ENCODE measurements around the gene RCBTB1. TPM values are rescaled to one million over a fixed set of nuclear protein-coding genes. Genes with fewer than 3 reads are reported as not detected.

RCBTB1 gene
- polyA plus RNA-seq, 1 donor (not counting 4 experiments of a cell fraction or from before 2014, with no cell fraction given), result 26.9 TPM

DNA sequence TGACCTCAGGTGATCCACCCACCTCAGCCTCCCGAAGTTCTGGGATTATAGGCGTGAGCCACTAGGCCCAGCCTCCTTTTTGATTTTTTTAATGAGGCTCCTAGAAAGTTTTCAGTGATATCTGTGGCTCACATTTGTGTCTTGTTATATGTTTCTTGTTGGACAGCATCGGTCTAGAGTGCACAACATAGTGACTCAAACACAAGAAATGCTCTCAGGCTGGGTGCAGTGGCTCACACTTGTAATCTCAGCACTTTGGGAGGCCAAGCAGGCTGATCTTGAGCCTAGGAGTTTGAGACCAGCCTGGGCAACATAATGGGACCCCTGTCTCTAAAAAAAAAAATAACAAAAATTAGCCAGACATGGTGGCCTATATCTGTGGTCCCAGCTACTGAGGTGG, 81.4 kb downstream of the RCBTB1 start:
- Histone ChIP-seq H3K27me3 (ENCODE audit: control insufficient read depth, extremely low read depth, insufficient read depth, low read length) (no peaks in the 10 kb centered on the region), H2AFZ (ENCODE audit: control insufficient read depth, low read length) (no peak overlapping the region), H3K36me3 (ENCODE audit: control insufficient read depth in 2 of 2, extremely low read depth in 1 of 2, insufficient read depth in 2 of 2, low read length in 2 of 2) (no peaks in the 10 kb centered on the region), H4K20me1 (ENCODE audit: control insufficient read depth, extremely low read depth, insufficient read depth, low read length) (no peaks in the 10 kb centered on the region), H3K9me3 (ENCODE audit: control insufficient read depth, low read depth, low read length) (no peaks in the 10 kb centered on the region), H3K79me2 (ENCODE audit: control insufficient read depth, insufficient read depth, low read length) (no peaks in the 10 kb centered on the region), H3K4me1 (ENCODE audit: control insufficient read depth, extremely low read depth, insufficient read depth, low read length) (no peaks in the 10 kb centered on the region), H3K4me3 (ENCODE audit: control insufficient read depth in 2 of 3, extremely low read depth in 1 of 3, insufficient read depth in 2 of 3, low read depth in 1 of 3, low read length in 3 of 3) (no peak overlapping the region), H3K9ac (ENCODE audit: control insufficient read depth, extremely low read depth, insufficient read depth, low read length) (no peak overlapping the region), H3K4me2 (ENCODE audit: control insufficient read depth, extremely low read depth, insufficient read depth, low read depth, low read length) (no peak overlapping the region), H3K9me1 (ENCODE audit: control insufficient read depth, extremely low read depth, insufficient read depth, low read length) (no peaks in the 10 kb centered on the region), H3K27ac (ENCODE audit: control insufficient read depth, insufficient read depth, low read length) (no peak overlapping the region)
- FAIRE-seq, result no peak
- dilution Hi-C loops (cut with MboI; ENCODE audit: extremely low pct_ligation_motif_present, low sequenced_read_pairs), result no loop called here
- DNase-seq (ENCODE audit: low read depth, low spot score), result no peak
- TF ChIP-seq, protein P1, sequence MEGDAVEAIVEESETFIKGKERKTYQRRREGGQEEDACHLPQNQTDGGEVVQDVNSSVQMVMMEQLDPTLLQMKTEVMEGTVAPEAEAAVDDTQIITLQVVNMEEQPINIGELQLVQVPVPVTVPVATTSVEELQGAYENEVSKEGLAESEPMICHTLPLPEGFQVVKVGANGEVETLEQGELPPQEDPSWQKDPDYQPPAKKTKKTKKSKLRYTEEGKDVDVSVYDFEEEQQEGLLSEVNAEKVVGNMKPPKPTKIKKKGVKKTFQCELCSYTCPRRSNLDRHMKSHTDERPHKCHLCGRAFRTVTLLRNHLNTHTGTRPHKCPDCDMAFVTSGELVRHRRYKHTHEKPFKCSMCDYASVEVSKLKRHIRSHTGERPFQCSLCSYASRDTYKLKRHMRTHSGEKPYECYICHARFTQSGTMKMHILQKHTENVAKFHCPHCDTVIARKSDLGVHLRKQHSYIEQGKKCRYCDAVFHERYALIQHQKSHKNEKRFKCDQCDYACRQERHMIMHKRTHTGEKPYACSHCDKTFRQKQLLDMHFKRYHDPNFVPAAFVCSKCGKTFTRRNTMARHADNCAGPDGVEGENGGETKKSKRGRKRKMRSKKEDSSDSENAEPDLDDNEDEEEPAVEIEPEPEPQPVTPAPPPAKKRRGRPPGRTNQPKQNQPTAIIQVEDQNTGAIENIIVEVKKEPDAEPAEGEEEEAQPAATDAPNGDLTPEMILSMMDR (optimal IDR thresholded peaks at IDR 0.05 in 1 of 3, IDR thresholded peaks at IDR 0.05 in 1 of 3, conservative IDR thresholded peaks at IDR 0.05 in 1 of 3; ENCODE audit: extremely low read depth in 1 of 3, insufficient read depth in 2 of 3, low read length in 3 of 3), result no peak
- TF ChIP-seq EZH2 (IDR thresholded peaks at IDR 0.05; ENCODE audit: low read length), result no peak

DNA sequence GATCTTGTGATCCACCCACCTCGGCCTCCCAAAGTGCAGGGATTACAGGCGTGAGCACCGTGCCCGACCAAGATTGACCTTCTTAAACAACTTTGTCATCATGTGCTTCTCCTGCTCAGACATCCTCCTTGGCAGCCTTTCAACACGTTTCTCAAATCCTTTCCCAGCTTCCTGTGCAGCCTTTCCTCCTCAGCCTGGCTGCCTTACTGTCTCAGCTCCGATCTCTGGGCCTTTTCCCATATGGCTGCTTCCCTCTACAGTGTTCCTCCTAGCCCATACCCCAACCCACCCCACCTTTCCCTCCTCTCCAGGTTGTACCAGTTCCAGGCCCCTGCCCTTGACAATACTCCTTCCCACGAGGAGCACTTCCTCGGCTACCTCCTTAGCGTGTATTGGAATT, 82.4 kb downstream of the RCBTB1 start:
- no peak for FAIRE-seq
- no peaks in the 10 kb centered on the region for H3K4me1 ChIP-seq (ENCODE audit: control insufficient read depth, extremely low read depth, insufficient read depth, low read length)
- H3K79me2 ChIP-seq (ENCODE audit: control insufficient read depth, insufficient read depth, low read length), result no peaks in the 10 kb centered on the region
- H3K27me3 ChIP-seq (ENCODE audit: control insufficient read depth, extremely low read depth, insufficient read depth, low read length), result no peaks in the 10 kb centered on the region
- H3K4me3 ChIP-seq (ENCODE audit: control insufficient read depth in 2 of 3, extremely low read depth in 1 of 3, insufficient read depth in 2 of 3, low read depth in 1 of 3, low read length in 3 of 3), result no peak overlapping the region
- no peak overlapping the region for H3K9ac ChIP-seq (ENCODE audit: control insufficient read depth, extremely low read depth, insufficient read depth, low read length)
- DNase-seq (ENCODE audit: low read depth, low spot score), result no peak
- TF ChIP-seq, protein P1 (optimal IDR thresholded peaks at IDR 0.05 in 1 of 3, IDR thresholded peaks at IDR 0.05 in 1 of 3, conservative IDR thresholded peaks at IDR 0.05 in 1 of 3; ENCODE audit: extremely low read depth in 1 of 3, insufficient read depth in 2 of 3, low read length in 3 of 3), result no peak
- TF ChIP-seq EZH2 (IDR thresholded peaks at IDR 0.05; ENCODE audit: low read length), result no peak
- H3K36me3 ChIP-seq (ENCODE audit: control insufficient read depth in 2 of 2, extremely low read depth in 1 of 2, insufficient read depth in 2 of 2, low read length in 2 of 2), result no peaks in the 10 kb centered on the region
- no peak overlapping the region for H3K4me2 ChIP-seq (ENCODE audit: control insufficient read depth, extremely low read depth, insufficient read depth, low read depth, low read length)
- H3K9me1 ChIP-seq (ENCODE audit: control insufficient read depth, extremely low read depth, insufficient read depth, low read length), result no peaks in the 10 kb centered on the region
- H2AFZ ChIP-seq (ENCODE audit: control insufficient read depth, low read length), result no peak overlapping the region
- H3K9me3 ChIP-seq (ENCODE audit: control insufficient read depth, low read depth, low read length), result no peaks in the 10 kb centered on the region
- H3K27ac ChIP-seq (ENCODE audit: control insufficient read depth, insufficient read depth, low read length), result no peak overlapping the region
- H4K20me1 ChIP-seq (ENCODE audit: control insufficient read depth, extremely low read depth, insufficient read depth, low read length), result no peaks in the 10 kb centered on the region
- dilution Hi-C loops (cut with MboI; ENCODE audit: extremely low pct_ligation_motif_present, low sequenced_read_pairs), result no loop called here

Measured in keratinocyte (primary cell).